DMS114 treated with DMSO at 0.1 percent for 48 hours (cell line): Measurements from ENCODE around the gene PLIN5.

Experiments used
- DNase-seq: peaks from one replicate; lab custom pipeline; 2025; ENCODE audit not compliant: unreplicated experiment; lab: John Stamatoyannopoulos, UW

Gene PLIN5

DNA sequence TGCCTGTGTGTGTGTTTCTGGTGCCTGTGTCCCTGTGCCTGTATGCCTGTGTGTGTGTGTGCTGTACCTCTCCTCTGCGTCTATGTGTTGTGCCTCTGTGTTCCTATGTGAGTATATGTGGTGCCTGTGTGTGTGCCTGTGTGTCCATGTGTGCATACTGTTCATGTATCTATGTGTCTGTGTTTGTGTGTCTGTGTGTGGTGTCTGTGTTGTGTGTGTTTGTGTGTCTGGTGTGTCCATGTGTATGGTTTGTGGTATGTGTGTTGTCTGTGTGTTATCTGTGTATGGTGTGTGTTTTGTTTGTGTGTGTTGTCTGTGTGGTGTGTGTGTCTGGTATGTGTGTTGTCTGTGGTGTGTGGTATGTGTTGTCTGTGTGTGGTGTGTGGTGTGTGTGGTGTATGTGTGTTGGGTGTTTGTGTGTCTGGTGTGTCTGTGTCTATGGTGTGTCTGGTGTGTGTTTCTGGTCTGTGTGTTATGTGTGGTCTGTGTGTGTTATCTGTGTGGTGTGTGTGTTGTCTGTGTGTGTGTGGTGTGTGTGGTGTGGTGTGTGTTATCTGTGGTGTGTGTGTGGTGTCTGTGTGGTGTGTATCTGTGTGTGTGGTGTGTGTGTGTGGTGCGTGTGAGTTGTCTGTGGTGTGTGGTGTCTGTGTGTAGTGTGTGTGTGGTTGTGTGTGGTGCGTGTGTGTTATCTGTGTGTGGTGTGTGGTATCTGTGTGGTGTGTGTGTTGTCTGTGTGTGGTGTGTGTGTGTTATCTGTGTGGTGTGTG is 42.5 kb downstream of the PLIN5 start:
- DNase-seq, result no peak

DNA sequence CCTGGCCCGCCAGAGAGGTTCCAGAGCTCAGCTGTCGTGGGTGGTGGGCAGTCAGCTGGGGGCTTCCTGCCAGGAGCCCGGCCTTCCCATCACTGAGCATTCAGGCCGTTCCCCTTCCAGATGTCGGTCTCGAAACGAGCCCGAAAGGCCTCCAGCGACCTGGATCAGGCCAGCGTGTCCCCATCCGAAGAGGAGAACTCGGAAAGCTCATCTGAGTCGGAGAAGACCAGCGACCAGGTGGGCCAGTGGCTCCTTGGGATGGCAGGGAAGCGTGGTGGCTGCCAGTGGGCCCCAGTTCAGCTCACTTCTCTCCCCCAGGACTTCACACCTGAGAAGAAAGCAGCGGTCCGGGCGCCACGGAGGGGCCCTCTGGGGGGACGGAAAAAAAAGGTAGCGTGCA is 43.6 kb downstream of the PLIN5 start:
- no peak for DNase-seq

DNA sequence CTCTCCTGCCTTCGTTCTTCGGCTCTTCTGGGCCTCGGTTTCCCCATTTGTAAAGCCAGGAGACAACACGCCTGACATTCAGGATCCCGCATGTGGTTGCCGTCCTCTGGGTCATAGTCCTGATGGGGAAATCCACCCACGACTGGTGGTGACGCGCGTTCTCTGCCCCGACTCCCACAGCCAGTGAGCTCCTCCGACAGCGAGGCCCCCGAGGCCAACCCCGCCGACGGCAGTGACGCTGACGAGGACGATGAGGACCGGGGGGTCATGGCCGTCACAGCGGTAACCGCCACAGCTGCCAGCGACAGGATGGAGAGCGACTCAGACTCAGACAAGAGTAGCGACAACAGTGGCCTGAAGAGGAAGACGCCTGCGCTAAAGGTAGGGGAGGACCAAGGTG is 46.5 kb downstream of the PLIN5 start:
- no peak for DNase-seq

DNA sequence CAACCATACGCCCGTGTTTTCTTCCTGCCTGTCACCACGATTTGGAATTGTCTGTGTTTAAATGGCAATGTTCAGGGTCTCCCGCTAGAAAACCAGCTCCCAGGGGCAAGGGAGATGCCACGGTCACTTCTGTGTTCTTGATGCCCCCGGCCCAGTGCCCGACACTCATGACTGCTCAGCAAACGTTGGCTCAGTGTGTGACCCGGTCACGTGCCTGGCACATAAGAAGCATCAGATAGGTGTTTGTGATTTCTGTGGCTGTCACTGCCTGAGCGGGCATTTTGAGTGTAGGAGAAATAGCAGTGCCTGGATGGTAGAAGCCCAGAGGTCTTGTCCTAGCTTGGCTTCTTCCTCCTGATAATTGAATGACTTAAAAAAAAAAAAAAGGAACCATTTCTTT is 47.5 kb downstream of the PLIN5 start:
- no peak for DNase-seq

DNA sequence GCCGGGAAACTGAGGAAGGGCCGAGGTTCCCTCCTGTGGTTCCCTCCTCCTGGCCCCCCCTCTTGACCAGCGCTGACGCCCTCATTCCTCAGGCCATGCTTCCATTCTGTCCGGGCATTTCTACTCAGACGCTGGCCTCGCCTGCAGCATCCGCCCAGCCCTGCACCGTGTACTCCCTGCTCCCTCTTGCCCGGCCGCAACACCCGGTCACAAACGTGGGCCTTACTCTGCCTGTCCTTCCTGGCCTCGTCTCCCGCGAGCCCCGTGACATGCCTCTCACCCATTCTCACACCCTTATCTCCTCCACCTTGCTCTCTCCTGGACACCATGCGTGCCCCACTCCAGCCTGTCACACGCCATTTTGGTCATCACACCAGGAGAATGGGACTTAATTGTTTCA is 51.6 kb downstream of the PLIN5 start:
- no peak for DNase-seq

DNA sequence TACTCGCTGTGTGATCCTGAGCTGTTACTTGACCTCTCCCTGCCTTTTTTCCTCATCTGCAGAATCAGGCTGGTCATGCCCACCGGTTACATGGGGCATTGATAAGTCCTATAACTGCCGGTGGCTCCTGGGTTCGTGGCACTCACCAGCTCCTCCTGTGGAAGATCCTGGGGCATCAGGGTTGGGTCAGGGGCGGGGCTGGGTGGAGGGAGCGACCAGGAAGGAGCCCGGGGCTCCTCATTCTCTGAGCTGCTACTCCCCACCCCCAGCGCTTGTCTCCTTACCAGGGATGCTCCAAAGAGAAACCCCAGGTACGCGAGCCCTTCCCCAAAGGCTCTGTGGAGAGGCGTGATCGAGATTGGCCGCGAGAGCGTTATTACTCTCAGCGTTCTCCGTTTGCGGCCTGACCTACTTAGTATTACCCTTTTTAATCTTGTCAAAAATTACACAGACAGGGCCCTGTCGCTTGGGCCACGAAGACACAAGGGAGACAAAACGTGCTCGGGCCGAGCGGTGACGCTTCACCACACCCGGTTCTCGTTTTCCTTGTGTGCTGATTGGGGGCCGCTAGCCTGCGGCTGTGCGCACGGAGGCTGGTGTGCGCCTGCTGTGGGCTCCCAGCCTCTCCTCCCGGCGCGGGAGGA is 52.2 kb downstream of the PLIN5 start:
- no peak for DNase-seq

DNA sequence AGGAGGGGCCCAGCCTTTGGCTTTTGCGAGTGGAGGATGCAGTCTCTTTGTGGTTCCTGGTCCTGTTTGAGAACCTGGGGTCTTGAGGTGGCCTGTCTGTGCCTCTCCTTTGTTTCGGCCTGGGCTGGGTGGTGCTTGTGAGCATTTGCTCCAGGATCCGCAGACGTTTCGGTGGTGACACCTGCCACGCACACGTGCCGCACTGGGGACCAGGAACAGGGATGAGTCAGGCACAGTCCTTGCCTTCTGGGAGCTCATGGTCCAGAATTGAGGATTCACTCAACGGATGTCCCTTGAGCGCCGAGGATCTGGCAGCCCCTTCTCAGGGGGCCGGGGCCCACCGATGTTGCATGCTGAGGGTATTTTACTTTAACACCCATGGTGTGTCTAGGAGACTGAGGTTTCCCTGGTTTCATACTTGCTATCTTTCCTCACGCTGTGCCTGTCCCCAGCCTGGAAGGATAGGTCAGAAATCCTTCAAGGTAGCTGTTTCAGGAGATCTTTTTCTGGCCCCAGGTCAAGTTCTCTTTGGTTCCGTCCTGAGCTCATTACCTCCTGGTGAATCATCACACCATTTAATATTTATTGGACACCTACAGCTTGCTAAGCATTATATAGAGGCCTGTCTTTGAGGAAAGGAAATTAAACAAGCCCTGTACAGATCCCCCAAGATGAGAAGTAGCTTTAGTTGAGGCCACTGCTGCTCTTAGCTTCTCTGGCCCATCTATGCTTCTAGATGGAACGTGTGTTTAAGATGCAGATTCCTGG is 57.8 kb downstream of the PLIN5 start:
- no peak for DNase-seq

DNA sequence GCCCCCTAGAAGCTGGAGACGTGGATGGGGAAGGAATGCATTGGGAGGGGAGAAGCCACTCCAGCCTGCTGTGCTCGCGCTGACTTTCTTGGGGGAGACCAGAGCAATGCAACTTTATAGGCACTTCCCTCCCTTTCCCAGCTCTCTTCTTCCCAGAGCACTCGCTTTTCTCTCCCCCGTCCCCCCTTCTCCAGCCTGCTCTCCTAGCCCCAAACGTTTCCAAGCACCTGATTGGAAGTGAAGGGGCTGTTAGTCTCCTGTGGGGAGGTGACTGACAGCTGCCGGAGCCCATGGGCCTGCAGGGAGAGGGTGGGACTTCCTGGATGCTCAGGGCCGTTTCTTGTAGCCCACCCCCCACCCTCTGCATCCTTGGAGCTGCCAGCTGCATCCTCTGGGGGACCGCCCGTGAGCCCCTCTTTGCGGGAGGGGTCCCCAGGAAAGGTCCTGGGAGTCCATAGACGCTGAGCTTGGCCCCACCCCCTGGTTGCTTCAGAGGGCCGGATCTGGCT is 60.5 kb downstream of the PLIN5 start:
- peak; percentile 63 for DNase-seq

DNA sequence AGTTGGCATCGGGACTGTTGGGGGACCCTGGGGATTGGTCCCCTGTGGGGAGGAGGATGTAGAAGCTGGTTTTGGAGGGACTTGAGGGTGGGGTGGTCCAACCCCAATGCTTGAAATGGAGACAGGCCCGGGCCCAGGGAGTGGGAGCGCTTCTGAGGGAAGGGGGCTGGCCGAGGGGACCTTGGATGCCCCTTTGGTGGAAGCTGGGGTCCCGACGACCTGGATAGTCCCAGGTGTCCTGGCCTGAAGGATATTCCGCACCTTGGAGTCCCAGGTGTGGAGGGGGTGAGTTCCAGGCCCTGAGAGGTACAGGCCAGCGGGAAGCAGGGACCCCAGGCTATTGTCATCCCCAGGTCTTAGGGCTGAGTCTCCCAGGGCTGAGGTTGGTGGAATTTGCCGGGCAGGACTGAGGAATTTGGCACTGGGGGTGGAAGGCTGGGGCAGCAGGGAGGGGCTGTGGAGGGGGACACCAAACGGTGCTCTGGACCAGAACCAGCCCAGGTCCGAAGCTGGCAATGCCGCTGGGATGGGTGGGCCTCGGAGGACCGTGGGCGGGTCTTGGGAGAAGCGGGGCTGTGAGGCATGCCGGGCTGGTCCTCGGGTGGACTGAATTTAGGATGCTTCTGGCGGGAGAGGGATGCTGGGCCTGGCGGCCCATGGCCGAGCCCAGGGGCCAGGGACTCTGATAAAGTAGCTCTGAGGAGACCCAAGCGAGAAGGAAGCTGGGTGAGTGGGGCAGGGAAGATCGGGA is 61.1 kb downstream of the PLIN5 start:
- DNase-seq, result no peak

DNA sequence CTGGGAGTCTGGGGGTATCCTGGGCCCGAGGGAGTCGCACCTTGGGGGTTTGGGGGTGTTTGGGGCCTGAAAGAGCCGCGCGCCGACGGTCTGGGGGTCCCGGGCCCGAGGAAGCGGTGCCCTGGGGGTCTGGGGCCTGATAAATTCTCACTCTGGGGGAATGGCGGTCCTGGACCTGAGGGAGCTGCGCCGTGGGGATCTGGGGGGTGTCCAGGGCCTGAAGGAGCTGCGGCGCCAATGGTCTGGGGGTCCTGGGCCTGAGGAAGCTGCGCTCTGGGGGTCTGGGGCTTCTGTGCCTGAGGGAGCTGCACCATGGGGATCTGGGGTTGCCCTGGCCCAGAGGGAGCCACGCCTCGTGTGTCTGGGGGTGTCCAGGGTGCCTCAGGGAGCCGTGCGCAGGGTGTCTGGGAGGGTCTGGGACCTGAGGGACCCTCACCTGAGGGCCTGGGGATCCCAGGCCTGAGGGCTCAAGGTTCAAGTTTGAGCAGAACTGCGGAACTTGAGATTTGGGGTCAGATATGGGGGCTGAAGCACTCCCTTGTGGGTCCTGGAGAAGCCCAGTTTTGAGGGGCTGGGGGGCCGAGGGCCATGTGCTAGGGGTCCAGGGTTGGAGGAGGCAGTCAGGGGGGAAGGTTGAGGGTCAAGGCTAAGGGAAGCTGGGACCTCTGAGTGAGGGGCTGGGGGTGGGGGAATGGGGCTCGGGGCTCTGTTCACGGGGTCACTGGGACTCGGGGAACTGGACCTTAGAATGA is 61.8 kb downstream of the PLIN5 start:
- no peak for DNase-seq
